GM23248 (cell line): Measurements from ENCODE around the gene BCL11B. TPM values are rescaled to one million over a fixed set of nuclear protein-coding genes. Genes with fewer than 3 reads are reported as not detected.

Source experiments
- DNase-seq: peaks from one replicate; pipeline ENCODE4 v3.0.0-alpha.2; 2015
- H2AFZ ChIP-seq: fragments of 200-600 bp; sonication (generic); 2 replicates; pipeline ENCODE4 v1.6.1; 2016; ENCODE audit warnings: antibody characterized with exemption
- H3F3A ChIP-seq: fragments of 200-600 bp; sonication (generic); 2 replicates; pipeline ENCODE4 v1.6.1; 2016; ENCODE audit warnings: mild to moderate bottlenecking, antibody characterized with exemption, mixed run types; ENCODE audit not compliant: insufficient read depth
- H3K27ac ChIP-seq: fragments of 200-600 bp; sonication (generic); 2 replicates; pipeline ENCODE4 v1.5.1; 2016; ENCODE audit warnings: mild to moderate bottlenecking
- H3K27me3 ChIP-seq: fragments of 200-600 bp; sonication (generic); replicated peaks from 2 replicates; pipeline ENCODE4 v1.6.1; 2016; ENCODE audit warnings: mild to moderate bottlenecking; ENCODE audit not compliant: insufficient read depth
- H3K36me3 ChIP-seq: fragments of 200-600 bp; sonication (generic); 2 replicates; pipeline ENCODE4 v1.6.1; 2016; ENCODE audit warnings: low read depth, mild to moderate bottlenecking
- H3K4me1 ChIP-seq: fragments of 200-600 bp; sonication (generic); 2 replicates; pipeline ENCODE4 v1.6.1; 2016; ENCODE audit warnings: mild to moderate bottlenecking; ENCODE audit not compliant: insufficient read depth
- H3K4me2 ChIP-seq: fragments of 200-600 bp; sonication (generic); one replicate; pipeline ENCODE4 v1.6.1; 2016; ENCODE audit warnings: mild to moderate bottlenecking; ENCODE audit not compliant: unreplicated experiment
- H3K4me3 ChIP-seq: fragments of 200-600 bp; sonication (generic); 2 replicates; pipeline ENCODE4 v1.5.1; 2016; ENCODE audit warnings: mild to moderate bottlenecking
- H3K79me2 ChIP-seq: fragments of 200-600 bp; sonication (generic); 2 replicates; pipeline ENCODE4 v1.6.1; 2016; ENCODE audit warnings: mild to moderate bottlenecking; ENCODE audit not compliant: insufficient read depth
- H3K9ac ChIP-seq: fragments of 200-600 bp; sonication (generic); 2 replicates; pipeline ENCODE4 v1.6.1; 2016; ENCODE audit warnings: mild to moderate bottlenecking
- H3K9me2 ChIP-seq: fragments of 200-600 bp; sonication (generic); 2 replicates; pipeline ENCODE4 v1.6.1; 2016; ENCODE audit warnings: mixed run types, mild to moderate bottlenecking, moderate library complexity; ENCODE audit not compliant: insufficient read depth
- H3K9me3 ChIP-seq: fragments of 200-600 bp; sonication (generic); one replicate; pipeline ENCODE4 v1.6.1; 2017; ENCODE audit warnings: low read depth
- H4K20me1 ChIP-seq: fragments of 200-600 bp; sonication (generic); 2 replicates; pipeline ENCODE4 v1.6.0; 2016; ENCODE audit not compliant: insufficient read depth
- EZH2 ChIP-seq: fragments of 200-600 bp; sonication (generic); IDR thresholded peaks from 2 replicates; pipeline ENCODE4 v1.6.1; 2018; ENCODE audit warnings: antibody characterized with exemption, mild to moderate bottlenecking; ENCODE audit not compliant: insufficient read depth, poor library complexity, severe bottlenecking
- EZH2phosphoT487 ChIP-seq: fragments of 200-600 bp; sonication (generic); IDR thresholded peaks from 2 replicates; pipeline ENCODE4 v1.6.1; 2018; ENCODE audit warnings: antibody characterized with exemption, moderate library complexity, mild to moderate bottlenecking, low read depth; ENCODE audit not compliant: insufficient read depth
- WGBS, 2 experiments: methylation state at CpG; one replicate each; pipeline ENCODE4 v1.1.6; 2015 to 2017; ENCODE audit warnings: low lambda C conversion rate in 2 of 2, low coverage in 1 of 2; ENCODE audit errors: missing lambda C conversion rate in 2 of 2; 5-methylcytosine and 5-hydroxymethylcytosine counted together
- in situ Hi-C: fragments of 300-500 bp; cut with MboI; formaldehyde crosslinking; loops from 2 replicates; pipeline ENCODE4 v1.15.0; 2020
- polyA plus RNA-seq: library from polyadenylated mRNA; unstranded; fragments of >200 nt; fragmentation: Nextera tagmentation; extraction: Ambion mirVana; gene quantifications from 2 replicates; pipeline ENCODE4 v1.2.1, GENCODE V29; 2016
- total RNA-seq: library from RNA; depleted of rRNA; stranded (reverse); fragments of >200 nt; shearing (Covaris generic); gene quantifications from 2 replicates; pipeline ENCODE4 v1.2.3, GENCODE V29; 2014

Gene BCL11B
- total and polyA plus RNA-seq, 2 experiments from 2014 or later: not detected

- no peaks in the 10 kb centered on the region for H3F3A ChIP-seq
These were observed 28.9 kb downstream of the BCL11B start for GRCh38 chr14:99242816-99243721.

GRCh38 chr14:99242238-99242637, 29.8 kb downstream of the BCL11B start:
- no peaks in the 10 kb centered on the region for H3K9me3 ChIP-seq
- H3K27ac ChIP-seq: no peak overlapping the region
- TF ChIP-seq EZH2 (no peak), EZH2phosphoT487 (no peak)
- WGBS, 2 experiments: 38 to 40% methylated on average over 11 of the region's 11 CpGs
- no peaks in the 10 kb centered on the region for H3K79me2 ChIP-seq
- no peaks in the 10 kb centered on the region for H3K4me1 ChIP-seq
- in situ Hi-C loops: no loop called here
- H3K9me2 ChIP-seq: no peaks in the 10 kb centered on the region
- H3K4me2 ChIP-seq: no peak overlapping the region
- DNase-seq: no peak
- H3K9ac ChIP-seq: no peak overlapping the region
- no peaks in the 10 kb centered on the region for H4K20me1 ChIP-seq
- H3K4me3 ChIP-seq: no peak overlapping the region
- no peak overlapping the region for H2AFZ ChIP-seq
- no peaks in the 10 kb centered on the region for H3F3A ChIP-seq
- H3K27me3 ChIP-seq: peaks cover 28% of the 10 kb centered on the region
- no peaks in the 10 kb centered on the region for H3K36me3 ChIP-seq

More at GRCh38 chr14:99242816-99243721, 28.9 kb downstream of the BCL11B start:
- Histone ChIP-seq H3K27me3 (peaks cover 37% of the 10 kb centered on the region), H3K4me1 (no peaks in the 10 kb centered on the region), H3K4me3 (no peak overlapping the region), H3K9ac (no peak overlapping the region), H3K36me3 (no peaks in the 10 kb centered on the region), H3K9me3 (no peaks in the 10 kb centered on the region), H4K20me1 (no peaks in the 10 kb centered on the region), H3K27ac (no peak overlapping the region), H3K79me2 (no peaks in the 10 kb centered on the region), H3K4me2 (no peak overlapping the region), H3K9me2 (no peaks in the 10 kb centered on the region), H2AFZ (no peak overlapping the region)
- 74 to 75% methylated on average over 10 of the region's 10 CpGs for WGBS, 2 experiments
- TF ChIP-seq EZH2: no peak
- no peak for TF ChIP-seq EZH2phosphoT487
- in situ Hi-C loops: no loop called here
- DNase-seq: no peak

- no peak for TF ChIP-seq EZH2
- no peak for TF ChIP-seq EZH2phosphoT487
- Histone ChIP-seq H4K20me1 (no peaks in the 10 kb centered on the region), H3K4me1 (no peaks in the 10 kb centered on the region), H3K9me2 (no peaks in the 10 kb centered on the region), H3K36me3 (no peaks in the 10 kb centered on the region), H3K9ac (no peak overlapping the region), H3F3A (no peaks in the 10 kb centered on the region), H3K4me2 (no peak overlapping the region), H3K4me3 (no peak overlapping the region), H2AFZ (no peak overlapping the region), H3K27ac (no peak overlapping the region), H3K79me2 (no peaks in the 10 kb centered on the region), H3K9me3 (no peaks in the 10 kb centered on the region), H3K27me3 (peaks cover 21% of the 10 kb centered on the region)
- no peak for DNase-seq
- 48 to 50% methylated on average over 17 to 18 of the region's 18 CpGs for WGBS, 2 experiments
- in situ Hi-C loops: no loop called here
These were observed 30.5 kb downstream of the BCL11B start for GRCh38 chr14:99241325-99242010.

- no peak for DNase-seq
- Histone ChIP-seq H3K27me3 (peaks cover 14% of the 10 kb centered on the region), H3K27ac (no peak overlapping the region), H3K4me1 (no peaks in the 10 kb centered on the region), H3K4me3 (no peak overlapping the region), H2AFZ (no peak overlapping the region), H4K20me1 (no peaks in the 10 kb centered on the region), H3K4me2 (no peak overlapping the region), H3K9ac (no peak overlapping the region), H3K9me2 (no peaks in the 10 kb centered on the region), H3K9me3 (no peaks in the 10 kb centered on the region), H3K79me2 (no peaks in the 10 kb centered on the region), H3K36me3 (no peaks in the 10 kb centered on the region), H3F3A (no peaks in the 10 kb centered on the region)
- in situ Hi-C loops: no loop called here
- no peak for TF ChIP-seq EZH2
- no peak for TF ChIP-seq EZH2phosphoT487
- WGBS, 2 experiments: 75 to 76% methylated on average over 23 of the region's 23 CpGs
These were observed 31.2 kb downstream of the BCL11B start for GRCh38 chr14:99240627-99241324.
